Measurements from ENCODE around the gene ERGIC3.

The ERGIC3 gene

DNA sequence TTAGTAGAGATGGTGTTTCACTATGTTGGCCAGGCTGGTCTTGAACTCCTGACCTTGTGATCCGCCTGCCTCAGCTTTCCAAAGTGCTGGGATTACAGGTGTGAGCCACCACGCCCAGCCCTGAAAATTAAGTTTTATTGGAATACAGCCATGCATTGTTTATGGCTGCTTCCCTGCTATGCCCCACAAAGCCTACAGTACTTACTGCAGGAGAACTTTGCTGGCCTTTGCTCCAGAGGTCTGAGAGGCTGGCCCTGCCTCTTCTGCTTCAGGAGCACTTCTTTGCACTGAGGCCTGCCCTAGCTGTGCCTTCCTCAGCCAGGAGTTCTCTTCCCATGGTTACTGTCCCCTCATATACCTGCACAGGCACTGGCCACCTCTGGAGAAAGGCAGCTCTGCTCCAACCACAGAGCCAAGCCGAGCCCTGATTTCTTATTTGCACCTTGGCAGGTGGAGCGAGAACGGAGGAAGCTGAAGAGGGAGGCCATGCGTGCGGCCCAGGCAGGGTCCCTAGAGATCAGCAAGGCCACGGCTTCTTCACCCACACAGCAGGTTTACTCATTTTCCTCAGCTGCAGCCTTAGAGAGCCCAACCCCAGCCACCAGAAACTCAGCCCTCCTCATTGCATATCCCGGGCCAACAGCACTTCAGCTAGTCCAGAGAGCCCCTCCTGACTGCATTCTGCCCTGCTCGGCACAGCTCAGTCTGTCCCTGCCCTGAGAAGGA, 33.2 kb upstream of the ERGIC3 start:
- no peak for TF ChIP-seq CREB1 (IDR thresholded peaks at IDR 0.05; ENCODE audit: low read depth)
- 0 out of 2 replicates have a peak, but pooled peaks have one; percentile 16 for TF ChIP-seq NFIC (IDR thresholded peaks at IDR 0.05)
- no peak for TF ChIP-seq YY1 (IDR thresholded peaks at IDR 0.05; ENCODE audit: low read depth)

DNA sequence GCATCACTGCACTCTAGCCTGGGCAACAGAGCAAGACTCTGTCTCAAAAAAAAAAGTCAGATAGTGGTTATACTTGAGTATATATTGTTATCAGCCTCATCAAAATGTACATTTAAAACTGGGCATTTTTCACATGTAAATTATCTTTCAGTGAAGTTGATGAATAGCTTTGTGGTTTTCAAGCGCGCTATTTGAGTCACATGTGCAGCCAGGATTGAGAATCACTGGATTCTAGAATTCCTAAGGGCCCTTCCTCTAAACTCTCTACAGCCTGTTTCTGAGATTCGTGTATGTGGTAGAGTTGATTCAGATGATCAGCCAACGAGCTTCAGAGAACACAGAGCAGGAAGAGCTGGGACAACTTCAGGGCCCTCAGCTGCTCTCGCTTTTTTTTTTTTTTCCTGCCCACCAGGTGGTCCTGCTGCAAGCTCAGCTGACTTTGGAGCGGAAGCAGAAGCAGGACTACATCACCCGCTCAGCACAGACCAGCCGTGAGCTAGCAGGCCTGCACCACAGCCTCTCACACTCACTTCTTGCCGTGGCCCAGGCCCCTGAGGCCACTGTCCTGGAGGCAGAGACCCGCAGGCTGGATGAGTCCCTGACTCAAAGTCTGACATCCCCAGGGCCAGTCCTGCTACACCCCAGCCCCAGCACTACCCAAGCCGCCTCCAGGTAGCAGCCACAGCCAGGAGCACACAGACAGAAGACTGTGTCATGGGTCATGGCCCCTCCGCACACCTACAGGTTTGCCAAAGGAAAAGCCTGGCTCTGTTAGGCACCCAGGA, 30.7 kb upstream of the ERGIC3 start:
- TF ChIP-seq EP300 (IDR thresholded peaks at IDR 0.05; ENCODE audit: borderline replicate concordance), result no peak
- no peak for TF ChIP-seq TAF1 (IDR thresholded peaks at IDR 0.05; ENCODE audit: low read depth)
- TF ChIP-seq ZBTB7A (IDR thresholded peaks at IDR 0.05; ENCODE audit: low read depth), result no peak
- TF ChIP-seq TEAD4 (IDR thresholded peaks at IDR 0.05), result no peak
- no peak for TF ChIP-seq EGR1 (IDR thresholded peaks at IDR 0.05)
- TF ChIP-seq CREB1 (IDR thresholded peaks at IDR 0.05; ENCODE audit: low read depth), result no peak
- TF ChIP-seq FOXM1 (IDR thresholded peaks at IDR 0.05; ENCODE audit: borderline replicate concordance, low read depth), result no peak
- TF ChIP-seq MAX (IDR thresholded peaks at IDR 0.05), result no peak

GRCh38 chr20:35511814-35512420, 30.0 kb upstream of the ERGIC3 start:
- peak; percentile 81 for TF ChIP-seq RAD21 (IDR thresholded peaks at IDR 0.05; ENCODE audit: low read depth)
- TF ChIP-seq FOXM1 (IDR thresholded peaks at IDR 0.05; ENCODE audit: borderline replicate concordance, low read depth), result no peak

- TF ChIP-seq RAD21 (IDR thresholded peaks at IDR 0.05; ENCODE audit: low read depth) (no peak), FOXM1 (IDR thresholded peaks at IDR 0.05; ENCODE audit: borderline replicate concordance, low read depth) (no peak), NFIC (IDR thresholded peaks at IDR 0.05) (no peak), TAF1 (IDR thresholded peaks at IDR 0.05; ENCODE audit: low read depth) (no peak), CREB1 (IDR thresholded peaks at IDR 0.05; ENCODE audit: low read depth) (no peak), MAX (IDR thresholded peaks at IDR 0.05) (no peak), CEBPB (IDR thresholded peaks at IDR 0.05) (no peak), USF1 (IDR thresholded peaks at IDR 0.05) (no peak), TEAD4 (IDR thresholded peaks at IDR 0.05) (no peak), YY1 (IDR thresholded peaks at IDR 0.05; ENCODE audit: low read depth) (no peak), EGR1 (IDR thresholded peaks at IDR 0.05) (no peak), EP300 (IDR thresholded peaks at IDR 0.05; ENCODE audit: borderline replicate concordance) (no peak), ZBTB7A (IDR thresholded peaks at IDR 0.05; ENCODE audit: low read depth) (no peak)
- TF ChIP-seq, protein P1, sequence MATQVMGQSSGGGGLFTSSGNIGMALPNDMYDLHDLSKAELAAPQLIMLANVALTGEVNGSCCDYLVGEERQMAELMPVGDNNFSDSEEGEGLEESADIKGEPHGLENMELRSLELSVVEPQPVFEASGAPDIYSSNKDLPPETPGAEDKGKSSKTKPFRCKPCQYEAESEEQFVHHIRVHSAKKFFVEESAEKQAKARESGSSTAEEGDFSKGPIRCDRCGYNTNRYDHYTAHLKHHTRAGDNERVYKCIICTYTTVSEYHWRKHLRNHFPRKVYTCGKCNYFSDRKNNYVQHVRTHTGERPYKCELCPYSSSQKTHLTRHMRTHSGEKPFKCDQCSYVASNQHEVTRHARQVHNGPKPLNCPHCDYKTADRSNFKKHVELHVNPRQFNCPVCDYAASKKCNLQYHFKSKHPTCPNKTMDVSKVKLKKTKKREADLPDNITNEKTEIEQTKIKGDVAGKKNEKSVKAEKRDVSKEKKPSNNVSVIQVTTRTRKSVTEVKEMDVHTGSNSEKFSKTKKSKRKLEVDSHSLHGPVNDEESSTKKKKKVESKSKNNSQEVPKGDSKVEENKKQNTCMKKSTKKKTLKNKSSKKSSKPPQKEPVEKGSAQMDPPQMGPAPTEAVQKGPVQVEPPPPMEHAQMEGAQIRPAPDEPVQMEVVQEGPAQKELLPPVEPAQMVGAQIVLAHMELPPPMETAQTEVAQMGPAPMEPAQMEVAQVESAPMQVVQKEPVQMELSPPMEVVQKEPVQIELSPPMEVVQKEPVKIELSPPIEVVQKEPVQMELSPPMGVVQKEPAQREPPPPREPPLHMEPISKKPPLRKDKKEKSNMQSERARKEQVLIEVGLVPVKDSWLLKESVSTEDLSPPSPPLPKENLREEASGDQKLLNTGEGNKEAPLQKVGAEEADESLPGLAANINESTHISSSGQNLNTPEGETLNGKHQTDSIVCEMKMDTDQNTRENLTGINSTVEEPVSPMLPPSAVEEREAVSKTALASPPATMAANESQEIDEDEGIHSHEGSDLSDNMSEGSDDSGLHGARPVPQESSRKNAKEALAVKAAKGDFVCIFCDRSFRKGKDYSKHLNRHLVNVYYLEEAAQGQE (IDR thresholded peaks at IDR 0.05; ENCODE audit: low read depth), result no peak
Measured at GRCh38 chr20:35514371-35514932, 27.4 kb upstream of the ERGIC3 start.

- TF ChIP-seq FOXM1 (IDR thresholded peaks at IDR 0.05; ENCODE audit: borderline replicate concordance, low read depth) (no peak), TAF1 (IDR thresholded peaks at IDR 0.05; ENCODE audit: low read depth) (no peak)
Measured at GRCh38 chr20:35515341-35515740, 26.5 kb upstream of the ERGIC3 start.

DNA sequence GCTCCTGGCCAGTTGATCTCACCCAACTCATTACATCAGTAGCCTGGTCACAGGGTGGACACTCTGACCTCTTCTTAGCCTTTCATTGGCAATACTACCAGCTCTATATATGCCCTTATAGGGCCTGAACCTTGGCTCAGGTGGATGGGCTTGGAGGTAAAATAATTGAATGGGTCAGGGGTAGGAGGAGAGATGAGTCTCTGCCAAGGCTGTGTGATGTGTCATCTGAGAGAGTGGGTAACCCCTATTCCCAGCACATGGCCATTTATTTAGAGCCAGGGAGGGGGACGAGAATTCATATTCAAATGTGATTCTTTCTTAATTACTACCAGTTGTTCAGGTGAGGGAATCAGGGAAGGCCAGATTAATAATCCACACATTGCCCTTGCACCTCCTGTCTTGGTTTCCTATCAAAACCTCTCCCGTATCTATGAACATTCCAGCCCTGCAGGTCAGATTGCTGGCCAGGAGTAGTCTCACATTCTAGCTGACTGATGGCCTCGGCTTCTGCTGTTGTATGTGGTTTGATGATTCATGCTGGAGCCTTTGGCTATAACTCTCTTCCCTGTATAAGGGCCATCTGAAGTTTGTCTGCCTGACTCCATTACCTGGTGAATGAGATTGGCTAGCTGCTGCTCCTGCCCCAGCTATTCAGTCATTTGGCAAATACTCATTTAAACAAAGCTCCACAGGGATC, 25.8 kb upstream of the ERGIC3 start:
- TF ChIP-seq YY1 (IDR thresholded peaks at IDR 0.05; ENCODE audit: low read depth), result no peak
- no peak for TF ChIP-seq RAD21 (IDR thresholded peaks at IDR 0.05; ENCODE audit: low read depth)
- no peak for TF ChIP-seq FOXM1 (IDR thresholded peaks at IDR 0.05; ENCODE audit: borderline replicate concordance, low read depth)
- no peak for TF ChIP-seq TEAD4 (IDR thresholded peaks at IDR 0.05)
- TF ChIP-seq TCF12 (IDR thresholded peaks at IDR 0.05; ENCODE audit: low read depth), result no peak
- no peak for TF ChIP-seq CEBPB (IDR thresholded peaks at IDR 0.05)

- TF ChIP-seq USF1 (IDR thresholded peaks at IDR 0.05) (no peak), TCF12 (IDR thresholded peaks at IDR 0.05; ENCODE audit: low read depth) (no peak), NFIC (IDR thresholded peaks at IDR 0.05) (no peak), TEAD4 (IDR thresholded peaks at IDR 0.05) (no peak), CEBPB (IDR thresholded peaks at IDR 0.05) (no peak), EGR1 (IDR thresholded peaks at IDR 0.05) (no peak)
Measured at GRCh38 chr20:35517125-35517524, 24.8 kb upstream of the ERGIC3 start.
